ENCODE measurements around the gene SDC3. TPM values are rescaled to one million over a fixed set of nuclear protein-coding genes. Genes with fewer than 3 reads are reported as not detected.

SDC3 gene
- polyA plus RNA-seq, 3 donors = 0.05 to 1.2 (median 0.12) TPM

- no peak for DNase-seq
- H3K27ac ChIP-seq (ENCODE audit: low read depth in 1 of 2, low read length in 2 of 2) = no peak overlapping the region
- 100% methylated on average over 3 of the region's 6 CpGs for WGBS (ENCODE audit: insufficient coverage)
Observed at GRCh38 chr1:30871276-30871871, 37.2 kb downstream of the SDC3 start.

GRCh38 chr1:30870656-30871055 is 37.9 kb downstream of the SDC3 start:
- Histone ChIP-seq H3K4me1 (ENCODE audit: control insufficient read depth in 1 of 2, insufficient read depth in 2 of 2, low read length in 2 of 2) (no peaks in the 10 kb centered on the region), H3K36me3 (replicated peaks in 1 of 2; ENCODE audit: control insufficient read depth in 1 of 2, insufficient read depth in 2 of 2, low read length in 2 of 2) (no peaks in the 10 kb centered on the region), H3K4me3 (replicated peaks in 1 of 3; ENCODE audit: low read depth in 2 of 3, low read length in 3 of 3) (no peak overlapping the region), H3K4me2 (replicated peaks; ENCODE audit: extremely low read depth, low read length, poor library complexity, severe bottlenecking) (no peak overlapping the region), H3K9me3 (replicated peaks in 1 of 2; ENCODE audit: control insufficient read depth in 1 of 2, insufficient read depth in 1 of 2, low read length in 2 of 2) (peaks cover 0 to 27% of the 10 kb centered on the region in 2 donors), H4K20me1 (ENCODE audit: insufficient read depth, low read length) (no peaks in the 10 kb centered on the region), H3K27me3 (ENCODE audit: control insufficient read depth in 2 of 2, insufficient read depth in 2 of 2, low read length in 2 of 2) (peaks cover 0 to 39% of the 10 kb centered on the region in 2 donors), H3K79me2 (ENCODE audit: insufficient read depth, low read length) (no peaks in the 10 kb centered on the region), H3K27ac (ENCODE audit: low read depth in 1 of 2, low read length in 2 of 2) (no peak overlapping the region), H2AFZ (ENCODE audit: insufficient read depth, low read depth, low read length, poor library complexity, severe bottlenecking) (no peak overlapping the region), H3K9ac (ENCODE audit: insufficient read depth, low read length, poor library complexity, severe bottlenecking) (no peak overlapping the region)
- intact Hi-C loops (cut with micrococcal nuclease) = no loop called here
- WGBS (ENCODE audit: insufficient coverage) = 80% methylated on average over 1 of the region's 4 CpGs
- Mint-ChIP-seq H3K4me3 (no peak overlapping the region), H3K4me1 (peaks cover 15% of the 10 kb centered on the region), H3K27me3 (ENCODE audit: low read depth in 3 of 3) (peaks cover 22 to 70% (median 41%) of the 10 kb centered on the region in 3 donors), H3K27ac (no peak overlapping the region), H3K36me3 (no peaks in the 10 kb centered on the region), H3K9me3 (peaks cover 15 to 38% (median 25%) of the 10 kb centered on the region in 7 donors)
- no peak for DNase-seq
- TF ChIP-seq CTCF (IDR thresholded peaks at IDR 0.05) = no peak

More at GRCh38 chr1:30871276-30871871, 37.2 kb downstream of the SDC3 start:
- Mint-ChIP-seq H3K4me1 (peaks cover 15% of the 10 kb centered on the region), H3K9me3 (peaks cover 15 to 38% (median 25%) of the 10 kb centered on the region in 7 donors), H3K27ac (no peak overlapping the region), H3K27me3 (ENCODE audit: low read depth in 3 of 3) (peaks cover 21 to 70% (median 44%) of the 10 kb centered on the region in 3 donors), H3K36me3 (no peaks in the 10 kb centered on the region), H3K4me3 (no peak overlapping the region)
- Histone ChIP-seq H3K4me1 (ENCODE audit: control insufficient read depth in 1 of 2, insufficient read depth in 2 of 2, low read length in 2 of 2) (no peaks in the 10 kb centered on the region), H3K9me3 (replicated peaks in 1 of 2; ENCODE audit: control insufficient read depth in 1 of 2, insufficient read depth in 1 of 2, low read length in 2 of 2) (peaks cover 0 to 27% of the 10 kb centered on the region in 2 donors), H3K36me3 (replicated peaks in 1 of 2; ENCODE audit: control insufficient read depth in 1 of 2, insufficient read depth in 2 of 2, low read length in 2 of 2) (no peaks in the 10 kb centered on the region), H3K9ac (ENCODE audit: insufficient read depth, low read length, poor library complexity, severe bottlenecking) (no peak overlapping the region), H3K4me3 (replicated peaks in 1 of 3; ENCODE audit: low read depth in 2 of 3, low read length in 3 of 3) (no peak overlapping the region), H2AFZ (ENCODE audit: insufficient read depth, low read depth, low read length, poor library complexity, severe bottlenecking) (no peak overlapping the region), H3K27me3 (ENCODE audit: control insufficient read depth in 2 of 2, insufficient read depth in 2 of 2, low read length in 2 of 2) (peaks cover 0 to 36% of the 10 kb centered on the region in 2 donors), H4K20me1 (ENCODE audit: insufficient read depth, low read length) (no peaks in the 10 kb centered on the region), H3K4me2 (replicated peaks; ENCODE audit: extremely low read depth, low read length, poor library complexity, severe bottlenecking) (no peak overlapping the region), H3K79me2 (ENCODE audit: insufficient read depth, low read length) (no peaks in the 10 kb centered on the region)
- no peak for TF ChIP-seq CTCF (IDR thresholded peaks at IDR 0.05)
- intact Hi-C loops (cut with micrococcal nuclease) = no loop called here

Data from CD14-positive monocyte (primary cell).